WTC11 (cell line): ENCODE results near the gene YIF1A. TPM values are rescaled to one million over a fixed set of nuclear protein-coding genes. Genes with fewer than 3 reads are reported as not detected.

ENCODE experiments used
- ATAC-seq: fragments of 200-7000 bp; cut with Tn5 transposase; 2 replicates; pipeline ENCODE4 v1.10.0; 2021; ENCODE audit warnings: mild to moderate bottlenecking, moderate library complexity
- CTCF ChIA-PET: fragments of 300-600 bp; sonication (Branson Sonifier 250); formaldehyde crosslinking; loops from one replicate; lab custom pipeline; 2021; ENCODE audit warnings: antibody characterized with exemption; lab: Charles Lee
- POLR2A ChIA-PET: fragments of 350-600 bp; sonication (Branson Sonifier 250); formaldehyde crosslinking; loops from one replicate; lab custom pipeline; 2021; ENCODE audit warnings: antibody characterized with exemption; lab: Charles Lee
- DNase-seq: peaks from one replicate; pipeline ENCODE4 v3.0.0; 2021; ENCODE audit warnings: low spot score
- H3K27ac Mint-ChIP-seq: 2 replicates; pipeline ENCODE4 v1.8.0; 2021; ENCODE audit warnings: mixed read lengths
- H3K27me3 Mint-ChIP-seq: 2 replicates; pipeline ENCODE4 v1.8.0; 2021; ENCODE audit warnings: low read depth, mild to moderate bottlenecking, moderate library complexity, mixed read lengths
- H3K36me3 Mint-ChIP-seq: 2 replicates; pipeline ENCODE4 v1.8.0; 2021; ENCODE audit warnings: mixed read lengths
- H3K4me1 Mint-ChIP-seq: 2 replicates; pipeline ENCODE4 v1.8.0; 2022; ENCODE audit warnings: mixed read lengths
- H3K4me3 Mint-ChIP-seq: 2 replicates; pipeline ENCODE4 v1.8.0; 2021; ENCODE audit warnings: mild to moderate bottlenecking, moderate library complexity, mixed read lengths
- H3K9me3 Mint-ChIP-seq: 2 replicates; pipeline ENCODE4 v1.8.0; 2021; ENCODE audit warnings: mixed read lengths
- CREB1 ChIP-seq: sonication (generic); formaldehyde crosslinking; IDR thresholded peaks from 2 replicates; pipeline ENCODE4 v1.8.0; 2023; ENCODE audit warnings: mild to moderate bottlenecking, missing genetic modification reagents
- EMX1 ChIP-seq: fragments of 250-450 bp; sonication (Bioruptor Pico); IDR thresholded peaks from 2 replicates; pipeline ENCODE4 v1.8.0; 2021; ENCODE audit warnings: mild to moderate bottlenecking
- ETV6 ChIP-seq: sonication (generic); formaldehyde crosslinking; IDR thresholded peaks from 2 replicates; pipeline ENCODE4 v1.8.1; 2022; ENCODE audit warnings: mild to moderate bottlenecking, missing genetic modification reagents
- FOXP1 ChIP-seq: sonication (generic); formaldehyde crosslinking; IDR thresholded peaks from 2 replicates; pipeline ENCODE4 v1.8.0; 2022; ENCODE audit warnings: missing genetic modification reagents, mild to moderate bottlenecking, moderate library complexity, borderline replicate concordance
- GABPB1 ChIP-seq: sonication (generic); formaldehyde crosslinking; IDR thresholded peaks from 2 replicates; pipeline ENCODE4 v1.8.1; 2023; ENCODE audit warnings: mild to moderate bottlenecking, missing genetic modification reagents
- GTF2I ChIP-seq: fragments of 250-450 bp; sonication (Bioruptor Pico); conservative IDR thresholded peaks from 2 replicates; pipeline ENCODE4 v1.4.0; 2021; ENCODE audit warnings: mild to moderate bottlenecking
- HMGA2 ChIP-seq: fragments of 250-450 bp; sonication (Bioruptor Pico); IDR thresholded peaks from 2 replicates; pipeline ENCODE4 v1.4.0; 2021; ENCODE audit warnings: mild to moderate bottlenecking, moderate library complexity
- NR3C1 ChIP-seq: sonication (generic); formaldehyde crosslinking; conservative IDR thresholded peaks from 2 replicates; pipeline ENCODE4 v1.8.1; 2023; ENCODE audit warnings: low read depth, mild to moderate bottlenecking, missing genetic modification reagents
- OVOL2 ChIP-seq: fragments of 250-450 bp; sonication (Bioruptor Pico); IDR thresholded peaks from 2 replicates; pipeline ENCODE4 v1.9.0; 2021; ENCODE audit warnings: mild to moderate bottlenecking, borderline replicate concordance
- ZBTB21 ChIP-seq: sonication (generic); formaldehyde crosslinking; IDR thresholded peaks from 2 replicates; pipeline ENCODE4 v1.8.1; 2023; ENCODE audit warnings: mild to moderate bottlenecking, missing genetic modification reagents, borderline replicate concordance
- ZNF396 ChIP-seq: fragments of 250-450 bp; sonication (Bioruptor Pico); IDR thresholded peaks from 2 replicates; pipeline ENCODE4 v1.8.0; 2021; ENCODE audit warnings: mild to moderate bottlenecking, moderate library complexity, borderline replicate concordance
- ZNF671 ChIP-seq: fragments of 250-450 bp; sonication (Bioruptor Pico); IDR thresholded peaks from 2 replicates; pipeline ENCODE4 v1.8.0; 2021; ENCODE audit warnings: mild to moderate bottlenecking
- total RNA-seq: library from RNA; stranded (reverse); gene quantifications from 3 replicates; pipeline ENCODE4 v1.2.3, GENCODE V29; 2021
- TF ChIP-seq, protein P1 (sequence below): sonication (generic); formaldehyde crosslinking; IDR thresholded peaks from 2 replicates; pipeline ENCODE4 v1.8.0; 2022; ENCODE audit warnings: missing genetic modification reagents
- TF ChIP-seq, protein P2 (sequence below): sonication (generic); formaldehyde crosslinking; IDR thresholded peaks from 2 replicates; pipeline ENCODE4 v1.8.1; 2022; ENCODE audit warnings: low read depth, mild to moderate bottlenecking, moderate library complexity, missing genetic modification reagents, borderline replicate concordance
- TF ChIP-seq, protein P3 (sequence below): fragments of 250-450 bp; sonication (Bioruptor Pico); IDR thresholded peaks from 2 replicates; pipeline ENCODE4 v1.9.0; 2021; ENCODE audit warnings: mild to moderate bottlenecking
- TF ChIP-seq, protein P4 (sequence below): sonication (generic); formaldehyde crosslinking; IDR thresholded peaks from 2 replicates; pipeline ENCODE4 v1.8.1; 2023; ENCODE audit warnings: mild to moderate bottlenecking, missing genetic modification reagents, moderate library complexity
- TF ChIP-seq, protein P5 (sequence below): fragments of 250-450 bp; sonication (Bioruptor Pico); IDR thresholded peaks from 2 replicates; pipeline ENCODE4 v2.1.2; 2022; ENCODE audit warnings: mild to moderate bottlenecking, moderate library complexity
- TF ChIP-seq, protein P6 (sequence below): sonication (generic); formaldehyde crosslinking; IDR thresholded peaks from 2 replicates; pipeline ENCODE4 v1.8.1; 2023; ENCODE audit warnings: mild to moderate bottlenecking, missing genetic modification reagents
- TF ChIP-seq, protein P7 (sequence below): fragments of 250-450 bp; sonication (Bioruptor Pico); IDR thresholded peaks from 2 replicates; pipeline ENCODE4 v1.8.0; 2021; ENCODE audit warnings: mild to moderate bottlenecking

Gene YIF1A
- total RNA-seq, 1 experiment from 2014 or later = 86.9 TPM

DNA sequence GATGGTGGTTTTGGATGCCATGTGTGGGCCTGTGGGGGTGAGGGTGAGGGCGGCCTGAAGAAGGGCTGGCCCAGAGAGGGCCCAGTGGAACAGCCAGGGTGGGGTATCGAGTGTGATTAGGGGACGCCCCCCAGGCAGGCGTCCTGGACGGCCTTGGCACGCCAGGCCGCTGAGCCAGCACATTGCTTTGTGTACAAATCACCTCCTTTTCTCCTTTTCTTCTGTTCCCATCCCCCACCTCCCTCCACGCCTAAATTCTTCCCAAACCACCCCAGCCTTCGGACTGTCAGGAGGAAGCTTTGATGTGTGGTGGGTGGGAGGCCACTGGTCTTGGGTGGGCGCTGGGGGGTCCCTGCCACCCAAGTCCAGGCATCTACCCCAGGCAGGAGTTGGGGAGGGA is 35.7 kb upstream of the YIF1A start:
- Mint-ChIP-seq H3K4me1 (peaks cover 15% of the 10 kb centered on the region), H3K27ac (no peak overlapping the region), H3K9me3 (peaks cover 15% of the 10 kb centered on the region)
- no peak for ATAC-seq
- CTCF ChIA-PET = interaction anchor here (1.0 to 2.1 kb wide), 2 partner anchors 12 to 42 kb away, joined by 3 to 27 read pairs; no protein-coding TSS in a partner anchor
- TF ChIP-seq, protein P1, sequence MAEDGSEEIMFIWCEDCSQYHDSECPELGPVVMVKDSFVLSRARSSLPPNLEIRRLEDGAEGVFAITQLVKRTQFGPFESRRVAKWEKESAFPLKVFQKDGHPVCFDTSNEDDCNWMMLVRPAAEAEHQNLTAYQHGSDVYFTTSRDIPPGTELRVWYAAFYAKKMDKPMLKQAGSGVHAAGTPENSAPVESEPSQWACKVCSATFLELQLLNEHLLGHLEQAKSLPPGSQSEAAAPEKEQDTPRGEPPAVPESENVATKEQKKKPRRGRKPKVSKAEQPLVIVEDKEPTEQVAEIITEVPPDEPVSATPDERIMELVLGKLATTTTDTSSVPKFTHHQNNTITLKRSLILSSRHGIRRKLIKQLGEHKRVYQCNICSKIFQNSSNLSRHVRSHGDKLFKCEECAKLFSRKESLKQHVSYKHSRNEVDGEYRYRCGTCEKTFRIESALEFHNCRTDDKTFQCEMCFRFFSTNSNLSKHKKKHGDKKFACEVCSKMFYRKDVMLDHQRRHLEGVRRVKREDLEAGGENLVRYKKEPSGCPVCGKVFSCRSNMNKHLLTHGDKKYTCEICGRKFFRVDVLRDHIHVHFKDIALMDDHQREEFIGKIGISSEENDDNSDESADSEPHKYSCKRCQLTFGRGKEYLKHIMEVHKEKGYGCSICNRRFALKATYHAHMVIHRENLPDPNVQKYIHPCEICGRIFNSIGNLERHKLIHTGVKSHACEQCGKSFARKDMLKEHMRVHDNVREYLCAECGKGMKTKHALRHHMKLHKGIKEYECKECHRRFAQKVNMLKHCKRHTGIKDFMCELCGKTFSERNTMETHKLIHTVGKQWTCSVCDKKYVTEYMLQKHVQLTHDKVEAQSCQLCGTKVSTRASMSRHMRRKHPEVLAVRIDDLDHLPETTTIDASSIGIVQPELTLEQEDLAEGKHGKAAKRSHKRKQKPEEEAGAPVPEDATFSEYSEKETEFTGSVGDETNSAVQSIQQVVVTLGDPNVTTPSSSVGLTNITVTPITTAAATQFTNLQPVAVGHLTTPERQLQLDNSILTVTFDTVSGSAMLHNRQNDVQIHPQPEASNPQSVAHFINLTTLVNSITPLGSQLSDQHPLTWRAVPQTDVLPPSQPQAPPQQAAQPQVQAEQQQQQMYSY (CRISPR knock-in tag) = no peak
- TF ChIP-seq OVOL2 (CRISPR knock-in tag) (no peak), EMX1 (CRISPR knock-in tag) (no peak), HMGA2 (no peak), GTF2I (CRISPR knock-in tag) (no peak), GABPB1 (CRISPR knock-in tag) (no peak)
- TF ChIP-seq, protein P2, sequence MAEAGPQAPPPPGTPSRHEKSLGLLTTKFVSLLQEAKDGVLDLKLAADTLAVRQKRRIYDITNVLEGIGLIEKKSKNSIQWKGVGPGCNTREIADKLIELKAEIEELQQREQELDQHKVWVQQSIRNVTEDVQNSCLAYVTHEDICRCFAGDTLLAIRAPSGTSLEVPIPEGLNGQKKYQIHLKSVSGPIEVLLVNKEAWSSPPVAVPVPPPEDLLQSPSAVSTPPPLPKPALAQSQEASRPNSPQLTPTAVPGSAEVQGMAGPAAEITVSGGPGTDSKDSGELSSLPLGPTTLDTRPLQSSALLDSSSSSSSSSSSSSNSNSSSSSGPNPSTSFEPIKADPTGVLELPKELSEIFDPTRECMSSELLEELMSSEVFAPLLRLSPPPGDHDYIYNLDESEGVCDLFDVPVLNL (CRISPR knock-in tag) = no peak
- TF ChIP-seq, protein P3, sequence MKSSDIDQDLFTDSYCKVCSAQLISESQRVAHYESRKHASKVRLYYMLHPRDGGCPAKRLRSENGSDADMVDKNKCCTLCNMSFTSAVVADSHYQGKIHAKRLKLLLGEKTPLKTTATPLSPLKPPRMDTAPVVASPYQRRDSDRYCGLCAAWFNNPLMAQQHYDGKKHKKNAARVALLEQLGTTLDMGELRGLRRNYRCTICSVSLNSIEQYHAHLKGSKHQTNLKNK (CRISPR knock-in tag) = no peak
- TF ChIP-seq, protein P4, sequence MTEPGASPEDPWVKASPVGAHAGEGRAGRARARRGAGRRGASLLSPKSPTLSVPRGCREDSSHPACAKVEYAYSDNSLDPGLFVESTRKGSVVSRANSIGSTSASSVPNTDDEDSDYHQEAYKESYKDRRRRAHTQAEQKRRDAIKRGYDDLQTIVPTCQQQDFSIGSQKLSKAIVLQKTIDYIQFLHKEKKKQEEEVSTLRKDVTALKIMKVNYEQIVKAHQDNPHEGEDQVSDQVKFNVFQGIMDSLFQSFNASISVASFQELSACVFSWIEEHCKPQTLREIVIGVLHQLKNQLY (CRISPR knock-in tag) = no peak
- TF ChIP-seq, protein P5, sequence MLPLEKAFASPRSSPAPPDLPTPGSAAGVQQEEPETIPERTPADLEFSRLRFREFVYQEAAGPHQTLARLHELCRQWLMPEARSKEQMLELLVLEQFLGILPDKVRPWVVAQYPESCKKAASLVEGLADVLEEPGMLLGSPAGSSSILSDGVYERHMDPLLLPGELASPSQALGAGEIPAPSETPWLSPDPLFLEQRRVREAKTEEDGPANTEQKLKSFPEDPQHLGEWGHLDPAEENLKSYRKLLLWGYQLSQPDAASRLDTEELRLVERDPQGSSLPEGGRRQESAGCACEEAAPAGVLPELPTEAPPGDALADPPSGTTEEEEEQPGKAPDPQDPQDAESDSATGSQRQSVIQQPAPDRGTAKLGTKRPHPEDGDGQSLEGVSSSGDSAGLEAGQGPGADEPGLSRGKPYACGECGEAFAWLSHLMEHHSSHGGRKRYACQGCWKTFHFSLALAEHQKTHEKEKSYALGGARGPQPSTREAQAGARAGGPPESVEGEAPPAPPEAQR = no peak
- TF ChIP-seq, protein P6, sequence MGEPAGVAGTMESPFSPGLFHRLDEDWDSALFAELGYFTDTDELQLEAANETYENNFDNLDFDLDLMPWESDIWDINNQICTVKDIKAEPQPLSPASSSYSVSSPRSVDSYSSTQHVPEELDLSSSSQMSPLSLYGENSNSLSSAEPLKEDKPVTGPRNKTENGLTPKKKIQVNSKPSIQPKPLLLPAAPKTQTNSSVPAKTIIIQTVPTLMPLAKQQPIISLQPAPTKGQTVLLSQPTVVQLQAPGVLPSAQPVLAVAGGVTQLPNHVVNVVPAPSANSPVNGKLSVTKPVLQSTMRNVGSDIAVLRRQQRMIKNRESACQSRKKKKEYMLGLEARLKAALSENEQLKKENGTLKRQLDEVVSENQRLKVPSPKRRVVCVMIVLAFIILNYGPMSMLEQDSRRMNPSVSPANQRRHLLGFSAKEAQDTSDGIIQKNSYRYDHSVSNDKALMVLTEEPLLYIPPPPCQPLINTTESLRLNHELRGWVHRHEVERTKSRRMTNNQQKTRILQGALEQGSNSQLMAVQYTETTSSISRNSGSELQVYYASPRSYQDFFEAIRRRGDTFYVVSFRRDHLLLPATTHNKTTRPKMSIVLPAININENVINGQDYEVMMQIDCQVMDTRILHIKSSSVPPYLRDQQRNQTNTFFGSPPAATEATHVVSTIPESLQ (CRISPR knock-in tag) = no peak
- TF ChIP-seq, protein P7, sequence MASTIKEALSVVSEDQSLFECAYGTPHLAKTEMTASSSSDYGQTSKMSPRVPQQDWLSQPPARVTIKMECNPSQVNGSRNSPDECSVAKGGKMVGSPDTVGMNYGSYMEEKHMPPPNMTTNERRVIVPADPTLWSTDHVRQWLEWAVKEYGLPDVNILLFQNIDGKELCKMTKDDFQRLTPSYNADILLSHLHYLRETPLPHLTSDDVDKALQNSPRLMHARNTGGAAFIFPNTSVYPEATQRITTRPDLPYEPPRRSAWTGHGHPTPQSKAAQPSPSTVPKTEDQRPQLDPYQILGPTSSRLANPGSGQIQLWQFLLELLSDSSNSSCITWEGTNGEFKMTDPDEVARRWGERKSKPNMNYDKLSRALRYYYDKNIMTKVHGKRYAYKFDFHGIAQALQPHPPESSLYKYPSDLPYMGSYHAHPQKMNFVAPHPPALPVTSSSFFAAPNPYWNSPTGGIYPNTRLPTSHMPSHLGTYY (CRISPR knock-in tag) = no peak
- TF ChIP-seq, all 79 proteins: peak for 0
- H3K36me3 Mint-ChIP-seq = peaks cover 8% of the 10 kb centered on the region
- peaks cover 19% of the 10 kb centered on the region for H3K27me3 Mint-ChIP-seq
- no peak for DNase-seq
- POLR2A ChIA-PET = interaction anchor here (0.7 to 1.7 kb wide), 2 partner anchors 12 to 57 kb away, joined by 3 to 8 read pairs; no protein-coding TSS in a partner anchor
- H3K4me3 Mint-ChIP-seq = no peak overlapping the region

DNA sequence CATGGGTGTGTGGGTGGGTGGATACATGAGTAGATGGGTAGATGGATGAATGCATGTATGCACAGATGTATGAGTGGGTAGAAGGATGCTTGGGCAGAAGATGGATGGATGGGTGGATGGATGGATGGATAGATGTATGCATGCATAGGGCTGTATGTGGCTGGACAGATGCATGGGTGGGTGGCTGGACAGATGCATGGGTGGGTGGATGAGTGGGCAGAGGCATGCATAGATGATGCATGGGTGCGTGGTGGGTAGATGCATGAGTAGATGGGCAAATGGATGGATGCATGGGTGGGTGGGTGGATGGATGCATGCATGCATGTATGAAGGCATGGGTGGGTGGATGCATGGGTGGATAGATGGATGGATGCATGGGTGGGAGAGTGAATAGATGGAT is 34.7 kb upstream of the YIF1A start:
- DNase-seq (no peak), ATAC-seq (no peak)
- H3K4me3 Mint-ChIP-seq = no peak overlapping the region
- H3K4me1 Mint-ChIP-seq = peaks cover 18% of the 10 kb centered on the region
- CTCF ChIA-PET = interaction anchor here (2.1 kb wide), 1 partner anchor 11 kb away, joined by 27 read pairs; no protein-coding TSS in a partner anchor
- peaks cover 24% of the 10 kb centered on the region for H3K9me3 Mint-ChIP-seq
- POLR2A ChIA-PET = interaction anchor here (0.7 to 1.7 kb wide), 2 partner anchors 11 to 56 kb away, joined by 3 to 8 read pairs; no protein-coding TSS in a partner anchor
- peaks cover 17% of the 10 kb centered on the region for H3K36me3 Mint-ChIP-seq
- H3K27me3 Mint-ChIP-seq = peaks cover 28% of the 10 kb centered on the region
- H3K27ac Mint-ChIP-seq = no peak overlapping the region
- TF ChIP-seq ZBTB21 (CRISPR knock-in tag) (no peak), FOXP1 (CRISPR knock-in tag) (no peak), ETV6 (no peak), NR3C1 (no peak), ZNF671 (CRISPR knock-in tag) (no peak), CREB1 (CRISPR knock-in tag) (no peak), ZNF396 (CRISPR knock-in tag) (no peak)
- TF ChIP-seq, protein P5 = no peak
- TF ChIP-seq, protein P6 (CRISPR knock-in tag) = no peak
